Measurements from ENCODE around the gene DST. TPM values are rescaled to one million over a fixed set of nuclear protein-coding genes. Genes with fewer than 3 reads are reported as not detected.

DST gene
- total and polyA plus RNA-seq, 2 of the 8 experiments (the other 6 are each of a cell fraction or from before 2014, with no cell fraction given) = 49.4 to 116 TPM

GRCh38 chr6:56486681-56487080 is 156.0 kb downstream of the DST start (continued):
- no peak for TF ChIP-seq ATF2 (IDR thresholded peaks at IDR 0.05; ENCODE audit: low read length)
- TF ChIP-seq RXRA (IDR thresholded peaks at IDR 0.05; ENCODE audit: insufficient read depth, low read depth, low read length) = no peak
- TF ChIP-seq SP4 (IDR thresholded peaks at IDR 0.05; ENCODE audit: low read length) = no peak
